B cell (primary cell): ENCODE measurements around the gene LRRC8A. TPM values are rescaled to one million over a fixed set of nuclear protein-coding genes. Genes with fewer than 3 reads are reported as not detected.

Source experiments
- ATAC-seq: fragments of 200-7000 bp; cut with Tn5 transposase; one replicate; pipeline ENCODE4 v1.10.0; 2021; ENCODE audit warnings: low read depth, mild to moderate bottlenecking, moderate number of reproducible peaks, moderate library complexity
- CTCF ChIA-PET: fragments of 350-600 bp; sonication (Branson Sonifier 250); formaldehyde crosslinking; loops from one replicate; lab custom pipeline; 2021; ENCODE audit warnings: antibody characterized with exemption, inconsistent platforms; lab: Charles Lee
- POLR2A ChIA-PET: fragments of 350-600 bp; sonication (Branson Sonifier 250); formaldehyde crosslinking; loops from one replicate; lab custom pipeline; 2021; ENCODE audit warnings: antibody characterized with exemption; lab: Charles Lee
- DNase-seq: peaks from one replicate; pipeline ENCODE4 v3.0.0; 2013
- H2AFZ ChIP-seq: 2 replicates; pipeline ENCODE4 v1.6.1; 2012; ENCODE audit warnings: mild to moderate bottlenecking, low read depth, low read length; ENCODE audit not compliant: insufficient read depth, poor library complexity, severe bottlenecking
- H3K27ac ChIP-seq, 2 donors: 1 replicate in 1 of 2; 2 replicates in 1 of 2; pipeline ENCODE4 v1.5.1; 2012 to 2013; ENCODE audit warnings: low read length in 2 of 2, mild to moderate bottlenecking in 2 of 2, moderate library complexity in 1 of 2
- H3K27me3 ChIP-seq, 4 experiments: fragments of 200-600 bp in 1 of 4; sonication (generic) in 1 of 4; replicated peaks in 1 of 4; 1 replicate in 2 of 4; 2 replicates in 2 of 4; pipeline versions ENCODE4 v1.6.1 to v1.7.0; 2013 to 2016; ENCODE audit warnings: low read length in 3 of 4, mild to moderate bottlenecking in 2 of 4, mixed read lengths in 1 of 4, moderate library complexity in 1 of 4; ENCODE audit not compliant: insufficient read depth in 4 of 4, control insufficient read depth in 3 of 4; ENCODE audit errors: control extremely low read depth in 1 of 4
- H3K36me3 ChIP-seq, 2 experiments: replicated peaks in 1 of 2; 1 replicate in 1 of 2; 2 replicates in 1 of 2; pipeline versions ENCODE4 v1.6.1 to v1.7.1; 2013; ENCODE audit warnings: low read length in 1 of 2; ENCODE audit not compliant: insufficient read depth in 2 of 2, control insufficient read depth in 1 of 2; ENCODE audit errors: control extremely low read depth in 1 of 2, extremely low read depth in 1 of 2
- H3K4me1 ChIP-seq, 2 donors: fragments of 200-600 bp in 1 of 2; sonication (generic) in 1 of 2; 1 replicate in 1 of 2; 2 replicates in 1 of 2; pipeline versions ENCODE4 v1.5.1 to v1.6.1; 2013 to 2017; ENCODE audit warnings: low read length in 2 of 2; ENCODE audit not compliant: control insufficient read depth in 2 of 2, insufficient read depth in 2 of 2
- H3K4me2 ChIP-seq: replicated peaks from 2 replicates; pipeline ENCODE3; 2012; ENCODE audit warnings: mild to moderate bottlenecking, low read depth, low read length; ENCODE audit not compliant: poor library complexity, severe bottlenecking
- H3K4me3 ChIP-seq, 5 experiments: fragments of 200-600 bp in 1 of 5; sonication (generic) in 1 of 5; 1 replicate in 3 of 5; 2 replicates in 2 of 5; pipeline versions ENCODE4 v1.5.1 to v1.7.0; 2011 to 2016; ENCODE audit warnings: low read length in 4 of 5, mild to moderate bottlenecking in 4 of 5, low read depth in 2 of 5, control low read depth in 1 of 5, moderate library complexity in 1 of 5; ENCODE audit not compliant: insufficient read depth in 1 of 5; ENCODE audit errors: control extremely low read depth in 1 of 5, extremely low read depth in 1 of 5
- H3K79me2 ChIP-seq: fragments of 200-600 bp; sonication (generic); one replicate; pipeline ENCODE4 v1.6.0; 2016; ENCODE audit warnings: low read length; ENCODE audit not compliant: control insufficient read depth, insufficient read depth
- H3K9ac ChIP-seq: fragments of 200-600 bp; sonication (generic); 2 replicates; pipeline ENCODE4 v1.6.1; 2017; ENCODE audit warnings: mild to moderate bottlenecking, low read length, moderate library complexity
- H3K9me3 ChIP-seq, 3 donors: one replicate each; pipeline versions ENCODE4 v1.6.1 to v1.7.1; 2013; ENCODE audit warnings: low read length in 2 of 3; ENCODE audit not compliant: control insufficient read depth in 2 of 3, insufficient read depth in 1 of 3; ENCODE audit errors: control extremely low read depth in 1 of 3
- H4K20me1 ChIP-seq: 2 replicates; pipeline ENCODE4 v1.6.0; 2012; ENCODE audit warnings: mild to moderate bottlenecking, low read length; ENCODE audit not compliant: insufficient read depth, control insufficient read depth, poor library complexity, severe bottlenecking
- H3K27ac Mint-ChIP-seq: one replicate; pipeline ENCODE4 v1.8.0; 2021; ENCODE audit warnings: mixed read lengths
- H3K27me3 Mint-ChIP-seq: one replicate; pipeline ENCODE4 v1.8.0; 2021; ENCODE audit warnings: mixed read lengths
- H3K4me1 Mint-ChIP-seq: one replicate; pipeline ENCODE4 v1.8.0; 2021; ENCODE audit warnings: mixed read lengths
- H3K4me3 Mint-ChIP-seq: one replicate; pipeline ENCODE4 v1.8.0; 2021; ENCODE audit warnings: mixed read lengths
- H3K9me3 Mint-ChIP-seq: one replicate; pipeline ENCODE4 v1.8.0; 2022; ENCODE audit warnings: mixed read lengths; ENCODE audit not compliant: insufficient read depth
- CTCF ChIP-seq: fragments of 200-600 bp; IDR thresholded peaks from one replicate; pipeline ENCODE4 v1.8.0; 2022; ENCODE audit warnings: antibody characterized with exemption, mild to moderate bottlenecking
- EZH2 ChIP-seq: IDR thresholded peaks from 2 replicates; pipeline ENCODE4 v1.6.1; 2012; ENCODE audit warnings: borderline replicate concordance, low read depth, mild to moderate bottlenecking, moderate library complexity, low read length; ENCODE audit not compliant: insufficient read depth, poor library complexity, severe bottlenecking
- WGBS: methylation state at CpG from one replicate; pipeline ENCODE4 v1.1.5; 2013; ENCODE audit warnings: missing lambda C conversion rate; ENCODE audit not compliant: insufficient coverage; 5-methylcytosine and 5-hydroxymethylcytosine counted together
- intact Hi-C: fragments of 100-400 bp; cut with micrococcal nuclease; formaldehyde crosslinking; loops from one replicate; pipeline ENCODE4 v1.10.0; 2022
- polyA plus RNA-seq: library from polyadenylated mRNA; depleted of rRNA; stranded (reverse); fragments of >200 nt; gene quantifications from 2 replicates; pipeline ENCODE4 v1.2.3, GENCODE V29; 2012
- total RNA-seq, 2 donors: library from RNA; stranded (reverse); fragments of 120-200 nt in 1 of 2; gene quantifications; 1 replicate in 1 of 2; 2 replicates in 1 of 2; pipeline versions ENCODE4 v1.2.3 to v1.2.4, GENCODE V29; 2013 to 2022

The LRRC8A gene
- total and polyA plus RNA-seq, 2 donors (not counting 1 experiment from before 2014, with no cell fraction given), result 13.1 to 14.5 TPM

DNA sequence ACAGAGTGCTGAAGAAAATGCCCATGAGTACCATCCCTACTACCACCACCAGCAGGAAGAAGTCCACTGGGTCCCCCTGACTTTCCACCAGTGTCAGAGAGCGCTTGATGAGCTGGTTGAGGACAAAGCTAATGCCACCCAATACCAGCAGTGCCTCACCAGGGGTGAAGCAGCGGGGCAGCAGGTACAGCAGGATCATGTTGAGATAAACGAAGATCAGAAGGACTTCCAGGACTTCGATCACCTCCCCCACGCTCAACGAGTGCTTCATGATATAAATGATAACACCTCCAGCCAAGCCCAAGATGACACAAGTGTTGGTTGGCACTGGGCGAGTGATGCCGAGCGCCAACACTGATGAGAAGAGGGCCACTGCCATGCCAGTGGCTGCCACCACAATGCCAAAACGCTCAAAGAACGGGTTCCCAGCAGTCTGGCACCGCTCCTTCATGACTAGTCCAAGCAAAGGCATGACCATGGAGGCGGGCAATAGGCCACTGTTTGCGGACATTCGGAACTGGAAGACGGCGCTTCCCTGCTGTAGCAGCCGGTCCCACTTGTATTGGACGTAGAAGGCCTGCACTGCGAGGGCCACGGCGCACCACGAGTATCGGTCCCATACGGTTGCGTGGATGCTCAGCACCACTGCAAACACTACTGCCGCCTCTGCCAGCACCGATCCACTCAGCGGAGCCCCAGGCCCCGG lies 64.8 kb downstream of the LRRC8A start:
- WGBS, result 36% methylated on average over 29 of the region's 30 CpGs
- no peak for DNase-seq
- Histone ChIP-seq H3K4me2 (peak overlapping the region; percentile 91), H3K4me1 (peaks cover 15 to 18% of the 10 kb centered on the region in 2 donors), H4K20me1 (no peaks in the 10 kb centered on the region), H3K36me3 (peaks cover 0 to 4% of the 10 kb centered on the region in 2 experiments), H2AFZ (peak overlapping the region; percentile 87), H3K9ac (peak overlapping the region; percentile 85), H3K4me3 (peak overlapping the region; percentile 53 to 95 (median 84)), H3K27me3 (no peaks in the 10 kb centered on the region), H3K79me2 (peaks cover 44% of the 10 kb centered on the region), H3K9me3 (no peaks in the 10 kb centered on the region), H3K27ac (peak overlapping the region; percentile 91 to 96)
- Mint-ChIP-seq H3K9me3 (no peaks in the 10 kb centered on the region), H3K4me1 (peaks cover 27% of the 10 kb centered on the region), H3K27me3 (no peaks in the 10 kb centered on the region), H3K27ac (peak overlapping the region; percentile 98), H3K4me3 (peak overlapping the region; percentile 97)
- TF ChIP-seq CTCF (no peak), EZH2 (no peak)
- no peak for ATAC-seq
- POLR2A ChIA-PET, result interaction anchor here (0.6 to 1.2 kb wide), 2 partner anchors 10 to 117 kb away, joined by 3 read pairs; partner anchors contain the start of gene SPOUT1
- intact Hi-C loops, result loop anchor here (1.0 to 10.0 kb wide), 7 partner anchors 64 to 678 kb away; partner anchors contain the start of genes C9orf50, LRRC8A, NTMT1 and SH3GLB2
- CTCF ChIA-PET, result no interaction called here

DNA sequence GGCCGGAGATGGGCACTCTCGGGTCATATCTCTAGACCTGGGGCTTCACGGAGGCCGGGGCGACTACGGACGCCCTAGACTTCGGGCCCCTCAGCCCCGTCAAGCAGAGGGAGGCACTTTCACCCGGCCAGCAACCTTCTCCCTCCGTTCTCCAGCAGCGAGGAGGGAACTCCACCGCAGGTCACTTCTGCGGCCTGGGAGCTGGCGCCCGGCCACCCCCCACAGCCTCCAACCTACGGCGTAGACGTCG lies 65.3 kb downstream of the LRRC8A start:
- Histone ChIP-seq H3K4me3 (peak overlapping the region; percentile 53 to 95 (median 84)), H3K27me3 (no peaks in the 10 kb centered on the region), H3K4me1 (peaks cover 15 to 18% of the 10 kb centered on the region in 2 donors), H2AFZ (peak overlapping the region; percentile 87), H4K20me1 (no peaks in the 10 kb centered on the region), H3K4me2 (peak overlapping the region; percentile 91), H3K79me2 (peaks cover 44% of the 10 kb centered on the region), H3K9ac (peak overlapping the region; percentile 85), H3K36me3 (peaks cover 0 to 6% of the 10 kb centered on the region in 2 experiments), H3K27ac (peak overlapping the region; percentile 91 to 96), H3K9me3 (no peaks in the 10 kb centered on the region)
- Mint-ChIP-seq H3K27me3 (no peaks in the 10 kb centered on the region), H3K9me3 (no peaks in the 10 kb centered on the region), H3K27ac (peak overlapping the region; percentile 98), H3K4me3 (peak overlapping the region; percentile 97), H3K4me1 (peaks cover 27% of the 10 kb centered on the region)
- 0% methylated on average over 20 of the region's 20 CpGs for WGBS
- DNase-seq (no peak), ATAC-seq (no peak)
- ChIA-PET CTCF (interaction anchor here (1.7 kb wide), 1 partner anchor 129 kb away, joined by 8 read pairs; the partner anchor contains the start of gene ENDOG), POLR2A (interaction anchor here (0.6 to 1.1 kb wide), 2 partner anchors 9 to 247 kb away, joined by 3 read pairs; no protein-coding TSS in a partner anchor)
- intact Hi-C loops, result loop anchor here (1.0 to 10.0 kb wide), 7 partner anchors 65 to 678 kb away; partner anchors contain the start of genes C9orf50, LRRC8A, NTMT1 and SH3GLB2
- no peak for TF ChIP-seq CTCF
- TF ChIP-seq EZH2, result no peak
